HepG2 (cell line): ENCODE measurements around the gene TNFAIP8L1. TPM values are rescaled to one million over a fixed set of nuclear protein-coding genes. Genes with fewer than 3 reads are reported as not detected.

Experiments used
- AGO2 ChIP-seq: fragments of 200-400 bp; formaldehyde crosslinking; optimal IDR thresholded peaks from 2 replicates; pipeline ENCODE3; 2017; ENCODE audit warnings: mild to moderate bottlenecking, low read depth, low read length, moderate library complexity
- AKAP8 ChIP-seq: sonication (generic); formaldehyde crosslinking; IDR thresholded peaks from 2 replicates; pipeline ENCODE4 v1.5.1; 2020; ENCODE audit warnings: mild to moderate bottlenecking, missing genetic modification reagents
- EP300 ChIP-seq, 3 experiments: sonication (generic) in 1 of 3; formaldehyde crosslinking in 1 of 3; IDR thresholded peaks; 2 replicates each; pipeline versions ENCODE4 v1.5.1 to v1.6.1; 2011 to 2020; ENCODE audit warnings: low read depth in 2 of 3, low read length in 2 of 3, borderline replicate concordance in 1 of 3, improper control_type of control experiment in 1 of 3, mild to moderate bottlenecking in 1 of 3, missing genetic modification reagents in 1 of 3, moderate library complexity in 1 of 3
- FOXA3 ChIP-seq: IDR thresholded peaks from 2 replicates; pipeline ENCODE4 v1.6.1; 2016; ENCODE audit warnings: missing genetic modification reagents, missing compliant biosample characterization
- JUNB ChIP-seq: sonication (generic); formaldehyde crosslinking; IDR thresholded peaks from 2 replicates; pipeline ENCODE4 v1.8.0; 2022; ENCODE audit warnings: missing genetic modification reagents, mild to moderate bottlenecking, borderline replicate concordance
- KLF9 ChIP-seq: IDR thresholded peaks from 2 replicates; pipeline ENCODE4 v1.6.1; 2016; ENCODE audit warnings: low read depth
- NCOR1 ChIP-seq: fragments of 200-600 bp; sonication (generic); IDR thresholded peaks from 2 replicates; pipeline ENCODE4 v1.7.0; 2017; ENCODE audit warnings: antibody characterized with exemption, low read length, borderline replicate concordance
- NR1H2 ChIP-seq: sonication (generic); formaldehyde crosslinking; IDR thresholded peaks from 2 replicates; pipeline ENCODE4 v1.8.1; 2022; ENCODE audit warnings: low read depth, missing genetic modification reagents, borderline replicate concordance
- NR2F1 ChIP-seq, 2 experiments: fragments of 450-650 bp in 1 of 2; formaldehyde crosslinking in 1 of 2; IDR thresholded peaks; 2 replicates each; pipeline versions ENCODE4 v1.5.0 to v1.6.1; 2016 to 2020; ENCODE audit warnings: mild to moderate bottlenecking in 1 of 2, missing compliant biosample characterization in 1 of 2, missing genetic modification reagents in 1 of 2, moderate library complexity in 1 of 2
- RBM39 ChIP-seq: fragments of 200-400 bp; formaldehyde crosslinking; IDR thresholded peaks from one replicate; pipeline ENCODE4 v1.6.1; 2018; ENCODE audit warnings: antibody characterized with exemption, mild to moderate bottlenecking, low read depth, low read length; ENCODE audit not compliant: poor library complexity, severe bottlenecking
- YY1 ChIP-seq: IDR thresholded peaks from 2 replicates; pipeline ENCODE4 v1.6.1; 2011; ENCODE audit warnings: low read length, low read depth, moderate library complexity, mild to moderate bottlenecking; ENCODE audit not compliant: insufficient read depth, insufficient replicate concordance
- ZNF180 ChIP-seq: sonication (generic); formaldehyde crosslinking; IDR thresholded peaks from 2 replicates; pipeline ENCODE4 v1.4.0; 2020; ENCODE audit warnings: low read depth, missing genetic modification reagents, borderline replicate concordance
- ZNF354B ChIP-seq: sonication (generic); formaldehyde crosslinking; IDR thresholded peaks from 2 replicates; pipeline ENCODE4 v1.8.0; 2022; ENCODE audit warnings: mild to moderate bottlenecking, missing genetic modification reagents
- ZNF446 ChIP-seq: sonication (generic); formaldehyde crosslinking; IDR thresholded peaks from 2 replicates; pipeline ENCODE4 v1.5.0; 2020; ENCODE audit warnings: mild to moderate bottlenecking, missing genetic modification reagents
- ZSCAN22 ChIP-seq: sonication (generic); formaldehyde crosslinking; IDR thresholded peaks from 2 replicates; pipeline ENCODE4 v1.4.0; 2020; ENCODE audit warnings: mild to moderate bottlenecking, missing genetic modification reagents
- polyA plus RNA-seq, 8 experiments: library from polyadenylated mRNA; depleted of rRNA in 3 of 8; stranded (reverse) in 7 of 8; unstranded in 1 of 8; fragments of >200 nt; fragmentation: Illumina TruSeq in 4 of 8; extraction: Trizol in 4 of 8; gene quantifications; 2 replicates each; pipeline versions ENCODE4 v1.2.1 to v1.2.3, GENCODE V29; 2011 to 2016; ENCODE audit warnings: low read depth in 4 of 8, missing spikeins in 1 of 8, mixed read lengths in 1 of 8; ENCODE audit not compliant: insufficient read depth in 1 of 8
- total RNA-seq, 5 experiments: library from RNA; depleted of rRNA; stranded (reverse); fragments of >200 nt; fragmentation: Illumina TruSeq; extraction: Trizol; gene quantifications; 2 replicates each; pipeline ENCODE4 v1.2.3, GENCODE V29; 2016; ENCODE audit warnings: low read depth in 1 of 5
- TF ChIP-seq, protein P1 (sequence below), 2 experiments: sonication (generic) in 1 of 2; formaldehyde crosslinking in 1 of 2; IDR thresholded peaks; 2 replicates each; pipeline versions ENCODE4 v1.5.1 to v1.6.1; 2011 to 2020; ENCODE audit warnings: borderline replicate concordance in 1 of 2, low read depth in 1 of 2, low read length in 1 of 2, mild to moderate bottlenecking in 1 of 2, missing genetic modification reagents in 1 of 2, moderate library complexity in 1 of 2
- TF ChIP-seq, protein P2 (sequence below): sonication (generic); formaldehyde crosslinking; IDR thresholded peaks from 2 replicates; pipeline ENCODE4 v1.9.0; 2022; ENCODE audit warnings: missing genetic modification reagents, mild to moderate bottlenecking, borderline replicate concordance
- TF ChIP-seq, protein P3 (sequence below): sonication (generic); formaldehyde crosslinking; IDR thresholded peaks from 2 replicates; pipeline ENCODE4 v1.5.0; 2020; ENCODE audit warnings: mild to moderate bottlenecking, missing genetic modification reagents, moderate library complexity
- TF ChIP-seq, protein P4 (sequence below): sonication (generic); formaldehyde crosslinking; IDR thresholded peaks from 2 replicates; pipeline ENCODE4 v1.4.0; 2020; ENCODE audit warnings: missing genetic modification reagents

TNFAIP8L1 gene
- total and polyA plus RNA-seq, 2 of the 13 experiments (the other 11 are each of a cell fraction or from before 2014, with no cell fraction given): 13.4 to 21.4 TPM

DNA sequence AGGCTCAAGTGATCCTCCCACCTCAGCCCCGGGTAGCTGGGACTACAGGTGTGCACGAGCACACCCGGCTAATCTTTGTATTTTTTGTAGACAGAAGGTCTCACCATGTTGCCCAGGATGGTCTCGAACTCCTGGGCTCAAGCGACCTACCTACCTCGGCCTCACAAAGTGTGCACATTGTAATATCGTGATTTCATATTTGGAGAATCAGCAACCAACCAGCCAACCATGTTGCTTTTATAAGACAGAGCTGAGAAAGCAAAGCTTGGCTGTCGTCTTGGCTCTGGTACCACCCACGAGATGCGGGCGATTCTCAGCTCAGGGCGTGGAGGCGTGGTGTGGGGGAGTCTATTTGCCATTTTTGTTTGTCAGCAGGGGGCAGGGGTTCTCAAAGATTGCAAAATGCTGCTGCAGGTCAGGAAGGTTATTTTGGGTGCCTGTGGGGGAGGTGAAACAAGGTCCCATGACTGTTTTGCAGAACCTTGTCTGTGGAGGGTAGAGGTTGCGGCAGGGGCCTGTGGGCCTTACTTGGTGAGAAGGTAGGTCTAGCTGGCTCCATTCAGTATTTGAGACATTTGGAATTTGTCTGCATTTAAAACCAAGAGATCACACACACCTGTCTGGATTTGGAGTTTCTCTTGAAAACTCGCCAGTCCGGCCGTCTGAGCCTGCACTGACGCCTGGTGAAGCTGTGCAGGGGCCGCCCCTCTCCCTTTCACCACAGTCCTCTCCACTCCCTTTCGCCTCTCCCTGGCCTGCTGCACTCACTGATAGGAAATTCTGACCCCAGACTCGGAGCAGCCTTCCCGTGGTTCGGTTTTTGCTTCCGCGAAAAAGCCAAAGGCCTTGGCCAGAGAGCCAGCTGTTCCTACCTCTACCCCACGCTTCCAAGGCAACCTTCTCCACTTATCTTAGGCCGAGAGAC is 15.4 kb downstream of the TNFAIP8L1 start (continued):
- TF ChIP-seq, protein P1, sequence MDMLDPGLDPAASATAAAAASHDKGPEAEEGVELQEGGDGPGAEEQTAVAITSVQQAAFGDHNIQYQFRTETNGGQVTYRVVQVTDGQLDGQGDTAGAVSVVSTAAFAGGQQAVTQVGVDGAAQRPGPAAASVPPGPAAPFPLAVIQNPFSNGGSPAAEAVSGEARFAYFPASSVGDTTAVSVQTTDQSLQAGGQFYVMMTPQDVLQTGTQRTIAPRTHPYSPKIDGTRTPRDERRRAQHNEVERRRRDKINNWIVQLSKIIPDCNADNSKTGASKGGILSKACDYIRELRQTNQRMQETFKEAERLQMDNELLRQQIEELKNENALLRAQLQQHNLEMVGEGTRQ (IDR thresholded peaks at IDR 0.05; ENCODE audit: low read depth, low read length): no peak
- TF ChIP-seq, protein P1 (CRISPR knock-in tag; IDR thresholded peaks at IDR 0.05; ENCODE audit: borderline replicate concordance): no peak
- no peak for TF ChIP-seq YY1
- peak; percentile 64 for TF ChIP-seq AGO2
- TF ChIP-seq FOXA3 (CRISPR knock-in tag): no peak
- no peak for TF ChIP-seq KLF9 (CRISPR knock-in tag)
- TF ChIP-seq, protein P2, sequence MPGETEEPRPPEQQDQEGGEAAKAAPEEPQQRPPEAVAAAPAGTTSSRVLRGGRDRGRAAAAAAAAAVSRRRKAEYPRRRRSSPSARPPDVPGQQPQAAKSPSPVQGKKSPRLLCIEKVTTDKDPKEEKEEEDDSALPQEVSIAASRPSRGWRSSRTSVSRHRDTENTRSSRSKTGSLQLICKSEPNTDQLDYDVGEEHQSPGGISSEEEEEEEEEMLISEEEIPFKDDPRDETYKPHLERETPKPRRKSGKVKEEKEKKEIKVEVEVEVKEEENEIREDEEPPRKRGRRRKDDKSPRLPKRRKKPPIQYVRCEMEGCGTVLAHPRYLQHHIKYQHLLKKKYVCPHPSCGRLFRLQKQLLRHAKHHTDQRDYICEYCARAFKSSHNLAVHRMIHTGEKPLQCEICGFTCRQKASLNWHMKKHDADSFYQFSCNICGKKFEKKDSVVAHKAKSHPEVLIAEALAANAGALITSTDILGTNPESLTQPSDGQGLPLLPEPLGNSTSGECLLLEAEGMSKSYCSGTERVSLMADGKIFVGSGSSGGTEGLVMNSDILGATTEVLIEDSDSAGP (CRISPR knock-in tag): 0 out of 2 replicates have a peak, but pooled peaks have one; percentile 9
- TF ChIP-seq EP300 (IDR thresholded peaks at IDR 0.05; ENCODE audit: low read depth in 2 of 2, low read length in 2 of 2): peak in 1 of 2 experiments; percentile 16; a peak in 1 of 4 replicates
- no peak for TF ChIP-seq EP300 (CRISPR knock-in tag; IDR thresholded peaks at IDR 0.05; ENCODE audit: borderline replicate concordance)
- no peak for TF ChIP-seq NR1H2 (CRISPR knock-in tag)
- 0 out of 4 replicates have a peak, but pooled peaks of 1 of the 2 experiments have one; percentile 27 for TF ChIP-seq NR2F1 (CRISPR knock-in tag; IDR thresholded peaks at IDR 0.05)
- TF ChIP-seq AKAP8 (CRISPR knock-in tag): peak; percentile 69
- TF ChIP-seq, protein P3, sequence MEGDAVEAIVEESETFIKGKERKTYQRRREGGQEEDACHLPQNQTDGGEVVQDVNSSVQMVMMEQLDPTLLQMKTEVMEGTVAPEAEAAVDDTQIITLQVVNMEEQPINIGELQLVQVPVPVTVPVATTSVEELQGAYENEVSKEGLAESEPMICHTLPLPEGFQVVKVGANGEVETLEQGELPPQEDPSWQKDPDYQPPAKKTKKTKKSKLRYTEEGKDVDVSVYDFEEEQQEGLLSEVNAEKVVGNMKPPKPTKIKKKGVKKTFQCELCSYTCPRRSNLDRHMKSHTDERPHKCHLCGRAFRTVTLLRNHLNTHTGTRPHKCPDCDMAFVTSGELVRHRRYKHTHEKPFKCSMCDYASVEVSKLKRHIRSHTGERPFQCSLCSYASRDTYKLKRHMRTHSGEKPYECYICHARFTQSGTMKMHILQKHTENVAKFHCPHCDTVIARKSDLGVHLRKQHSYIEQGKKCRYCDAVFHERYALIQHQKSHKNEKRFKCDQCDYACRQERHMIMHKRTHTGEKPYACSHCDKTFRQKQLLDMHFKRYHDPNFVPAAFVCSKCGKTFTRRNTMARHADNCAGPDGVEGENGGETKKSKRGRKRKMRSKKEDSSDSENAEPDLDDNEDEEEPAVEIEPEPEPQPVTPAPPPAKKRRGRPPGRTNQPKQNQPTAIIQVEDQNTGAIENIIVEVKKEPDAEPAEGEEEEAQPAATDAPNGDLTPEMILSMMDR (CRISPR knock-in tag): peak; percentile 37
- TF ChIP-seq JUNB (CRISPR knock-in tag): no peak
- TF ChIP-seq NCOR1: no peak
- no peak for TF ChIP-seq ZSCAN22 (CRISPR knock-in tag)
- TF ChIP-seq ZNF446: no peak
- TF ChIP-seq RBM39: peak; percentile 54
- peak; percentile 98; the same call in 1 of the 2 replicates for TF ChIP-seq ZNF180 (CRISPR knock-in tag)
- TF ChIP-seq, protein P4, sequence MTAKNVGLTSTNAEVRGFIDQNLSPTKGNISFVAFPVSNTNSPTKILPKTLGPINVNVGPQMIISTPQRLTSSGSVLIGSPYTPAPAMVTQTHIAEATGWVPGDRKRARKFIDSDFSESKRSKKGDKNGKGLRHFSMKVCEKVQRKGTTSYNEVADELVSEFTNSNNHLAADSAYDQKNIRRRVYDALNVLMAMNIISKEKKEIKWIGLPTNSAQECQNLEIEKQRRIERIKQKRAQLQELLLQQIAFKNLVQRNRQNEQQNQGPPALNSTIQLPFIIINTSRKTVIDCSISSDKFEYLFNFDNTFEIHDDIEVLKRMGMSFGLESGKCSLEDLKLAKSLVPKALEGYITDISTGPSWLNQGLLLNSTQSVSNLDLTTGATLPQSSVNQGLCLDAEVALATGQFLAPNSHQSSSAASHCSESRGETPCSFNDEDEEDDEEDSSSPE: no peak
- TF ChIP-seq ZNF354B (CRISPR knock-in tag): no peak
